Measurements from ENCODE around the gene AFF2. TPM values are rescaled to one million over a fixed set of nuclear protein-coding genes. Genes with fewer than 3 reads are reported as not detected.

AFF2 gene
- total and polyA plus RNA-seq, 2 donors (not counting 3 experiments of a cell fraction or from before 2014, with no cell fraction given): 0.03 to 0.07 TPM

DNA sequence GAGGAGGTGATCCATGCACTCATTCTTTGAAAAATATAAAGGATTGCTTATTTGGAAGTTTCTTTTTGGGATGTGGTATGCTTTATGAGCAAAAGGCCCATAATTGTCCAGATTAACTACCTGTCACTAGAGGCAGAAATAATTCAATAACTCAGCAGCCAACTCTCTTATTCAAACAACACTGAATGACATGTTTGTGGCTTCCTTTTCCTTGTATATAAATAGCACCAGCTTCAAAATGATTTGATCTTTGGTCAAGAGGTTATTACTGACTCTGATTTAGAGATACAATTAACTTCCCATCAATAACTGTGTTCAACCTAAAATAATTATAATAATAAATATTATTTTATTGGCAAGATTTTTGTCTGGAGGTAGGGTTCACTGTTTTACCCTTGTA lies 232.3 kb downstream of the AFF2 start:
- ChIA-PET POLR2A (no interaction called here), CTCF (no interaction called here)
- Histone ChIP-seq H4K20me1 (replicated peaks; ENCODE audit: control insufficient read depth, extremely low read depth, insufficient read depth, low read length) (no peaks in the 10 kb centered on the region), H3K36me3 (ENCODE audit: control insufficient read depth in 2 of 2, extremely low read depth in 1 of 2, insufficient read depth in 2 of 2, low read length in 2 of 2) (no peaks in the 10 kb centered on the region), H3K27me3 (ENCODE audit: control insufficient read depth in 2 of 2, insufficient read depth in 2 of 2, low read length in 2 of 2) (no peaks in the 10 kb centered on the region), H3K9me1 (replicated peaks; ENCODE audit: control insufficient read depth, extremely low read depth, insufficient read depth, low read length) (no peaks in the 10 kb centered on the region), H3K79me2 (ENCODE audit: control insufficient read depth, insufficient read depth, low read length) (no peaks in the 10 kb centered on the region), H2AFZ (ENCODE audit: low read depth, low read length) (no peak overlapping the region), H3K9ac (replicated peaks; ENCODE audit: extremely low read depth, insufficient read depth, low read length) (no peak overlapping the region), H3K9me3 (replicated peaks; ENCODE audit: control insufficient read depth, insufficient read depth, low read length) (no peaks in the 10 kb centered on the region), H3K27ac (ENCODE audit: insufficient read depth, low read depth, low read length) (no peak overlapping the region), H3K4me2 (ENCODE audit: insufficient read depth, low read length) (no peak overlapping the region), H3K4me1 (ENCODE audit: control insufficient read depth, extremely low read depth, insufficient read depth, low read length) (no peaks in the 10 kb centered on the region), H3K4me3 (replicated peaks in 1 of 3; ENCODE audit: insufficient read depth in 1 of 3, low read depth in 1 of 3, low read length in 3 of 3) (no peak overlapping the region)
- BruUV-seq (replicated peaks): no TSS peak
- intact Hi-C loops (cut with micrococcal nuclease): no loop called here
- no peak for TF ChIP-seq FOS (IDR thresholded peaks at IDR 0.05; ENCODE audit: borderline replicate concordance, insufficient read depth, low read length)
- TF ChIP-seq, protein P1, sequence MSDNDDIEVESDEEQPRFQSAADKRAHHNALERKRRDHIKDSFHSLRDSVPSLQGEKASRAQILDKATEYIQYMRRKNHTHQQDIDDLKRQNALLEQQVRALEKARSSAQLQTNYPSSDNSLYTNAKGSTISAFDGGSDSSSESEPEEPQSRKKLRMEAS (IDR thresholded peaks at IDR 0.05; ENCODE audit: insufficient read depth, insufficient read length): no peak
- no peak for TF ChIP-seq JUN (IDR thresholded peaks at IDR 0.05; ENCODE audit: borderline replicate concordance, insufficient read depth, insufficient read length, low read depth)
- TF ChIP-seq POLR2A (IDR thresholded peaks at IDR 0.05; ENCODE audit: low read depth, low read length): no peak
- TF ChIP-seq GATA2 (IDR thresholded peaks at IDR 0.05; ENCODE audit: insufficient read depth, insufficient read length, low read depth, low read length): no peak
- TF ChIP-seq MYC (IDR thresholded peaks at IDR 0.05; ENCODE audit: low read depth, low read length): no peak
- TF ChIP-seq, protein P2, sequence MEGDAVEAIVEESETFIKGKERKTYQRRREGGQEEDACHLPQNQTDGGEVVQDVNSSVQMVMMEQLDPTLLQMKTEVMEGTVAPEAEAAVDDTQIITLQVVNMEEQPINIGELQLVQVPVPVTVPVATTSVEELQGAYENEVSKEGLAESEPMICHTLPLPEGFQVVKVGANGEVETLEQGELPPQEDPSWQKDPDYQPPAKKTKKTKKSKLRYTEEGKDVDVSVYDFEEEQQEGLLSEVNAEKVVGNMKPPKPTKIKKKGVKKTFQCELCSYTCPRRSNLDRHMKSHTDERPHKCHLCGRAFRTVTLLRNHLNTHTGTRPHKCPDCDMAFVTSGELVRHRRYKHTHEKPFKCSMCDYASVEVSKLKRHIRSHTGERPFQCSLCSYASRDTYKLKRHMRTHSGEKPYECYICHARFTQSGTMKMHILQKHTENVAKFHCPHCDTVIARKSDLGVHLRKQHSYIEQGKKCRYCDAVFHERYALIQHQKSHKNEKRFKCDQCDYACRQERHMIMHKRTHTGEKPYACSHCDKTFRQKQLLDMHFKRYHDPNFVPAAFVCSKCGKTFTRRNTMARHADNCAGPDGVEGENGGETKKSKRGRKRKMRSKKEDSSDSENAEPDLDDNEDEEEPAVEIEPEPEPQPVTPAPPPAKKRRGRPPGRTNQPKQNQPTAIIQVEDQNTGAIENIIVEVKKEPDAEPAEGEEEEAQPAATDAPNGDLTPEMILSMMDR (IDR thresholded peaks at IDR 0.05; ENCODE audit: extremely low read depth in 1 of 2, insufficient read depth in 1 of 2, low read depth in 1 of 2, low read length in 2 of 2): no peak
- TF ChIP-seq POLR2AphosphoS5 (IDR thresholded peaks at IDR 0.05; ENCODE audit: insufficient read depth, low read depth, low read length): no peak
- no peak for TF ChIP-seq EZH2 (IDR thresholded peaks at IDR 0.05; ENCODE audit: borderline replicate concordance, low read depth, low read length, severe bottlenecking)
- dilution Hi-C loops (cut with MboI; ENCODE audit: extremely low pct_ligation_motif_present, low sequenced_read_pairs): no loop called here
- FAIRE-seq (no peak), DNase-seq (ENCODE audit: low read depth, low spot score) (no peak)

Data from endothelial cell of umbilical vein (primary cell).